ENCODE measurements around the gene IKZF1.

IKZF1 gene

GRCh38 chr7:50362712-50363282, 58.3 kb downstream of the IKZF1 start:
- DNase-seq (ENCODE audit: low read depth in 1 of 2, low spot score in 1 of 2), result peak in 1 of 2 experiments; percentile 63
- Histone ChIP-seq H3K27ac (replicated peaks) (peak overlapping the region; percentile 82), H3K4me3 (replicated peaks; ENCODE audit: insufficient read depth, low read length) (no peak overlapping the region), H3K27me3 (ENCODE audit: insufficient read depth, poor library complexity, severe bottlenecking) (no peaks in the 10 kb centered on the region)
- TF ChIP-seq CTCF (IDR thresholded peaks at IDR 0.05; ENCODE audit: insufficient read depth, low read length) (no peak), POLR2AphosphoS5 (IDR thresholded peaks at IDR 0.05; ENCODE audit: low read depth) (peak; percentile 80), SPI1 (IDR thresholded peaks at IDR 0.05; ENCODE audit: borderline replicate concordance, low read depth) (no peak), GABPA (IDR thresholded peaks at IDR 0.05; ENCODE audit: low read depth) (no peak)

DNA sequence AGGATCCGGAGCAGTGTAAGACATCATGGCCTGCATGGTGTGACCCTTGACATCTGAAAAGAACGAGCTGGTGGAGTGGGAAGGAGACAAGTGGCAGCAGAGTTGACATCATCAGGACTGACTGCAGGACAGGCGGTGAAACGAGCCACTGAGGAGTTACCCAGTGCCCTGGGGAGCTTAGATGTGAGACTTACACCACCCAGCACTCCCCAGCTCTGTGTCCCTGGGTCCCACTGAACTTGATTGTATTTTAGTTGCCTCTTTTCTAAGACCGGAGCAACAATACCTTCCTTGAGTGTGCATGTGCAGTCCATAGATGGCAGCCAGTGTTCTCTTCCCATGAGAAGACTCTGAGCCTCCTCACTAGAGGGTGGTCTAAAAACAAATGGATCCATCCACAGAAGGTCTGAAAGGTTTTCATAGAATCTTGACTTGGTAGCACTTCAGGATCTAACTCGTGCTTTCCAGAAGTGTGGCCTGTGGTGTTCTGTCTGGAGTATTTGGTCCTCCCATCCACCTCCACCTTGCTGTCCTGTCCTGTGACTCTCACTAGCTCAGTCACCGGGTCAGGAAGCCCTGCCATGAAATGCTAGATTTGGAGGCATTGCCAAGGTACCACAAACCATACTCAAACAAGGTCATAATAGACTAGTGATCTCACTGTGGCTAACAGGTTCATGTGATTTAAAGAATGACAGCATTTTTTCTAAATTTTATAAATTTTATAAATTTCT, 59.0 kb downstream of the IKZF1 start:
- H3K4me3 ChIP-seq (replicated peaks; ENCODE audit: insufficient read depth, low read length), result no peak overlapping the region
- DNase-seq (ENCODE audit: low read depth in 1 of 2, low spot score in 1 of 2), result no peak
- H3K27me3 ChIP-seq (ENCODE audit: insufficient read depth, poor library complexity, severe bottlenecking), result no peaks in the 10 kb centered on the region
- H3K27ac ChIP-seq (replicated peaks), result peak overlapping the region; percentile 82
- TF ChIP-seq, protein P1, sequence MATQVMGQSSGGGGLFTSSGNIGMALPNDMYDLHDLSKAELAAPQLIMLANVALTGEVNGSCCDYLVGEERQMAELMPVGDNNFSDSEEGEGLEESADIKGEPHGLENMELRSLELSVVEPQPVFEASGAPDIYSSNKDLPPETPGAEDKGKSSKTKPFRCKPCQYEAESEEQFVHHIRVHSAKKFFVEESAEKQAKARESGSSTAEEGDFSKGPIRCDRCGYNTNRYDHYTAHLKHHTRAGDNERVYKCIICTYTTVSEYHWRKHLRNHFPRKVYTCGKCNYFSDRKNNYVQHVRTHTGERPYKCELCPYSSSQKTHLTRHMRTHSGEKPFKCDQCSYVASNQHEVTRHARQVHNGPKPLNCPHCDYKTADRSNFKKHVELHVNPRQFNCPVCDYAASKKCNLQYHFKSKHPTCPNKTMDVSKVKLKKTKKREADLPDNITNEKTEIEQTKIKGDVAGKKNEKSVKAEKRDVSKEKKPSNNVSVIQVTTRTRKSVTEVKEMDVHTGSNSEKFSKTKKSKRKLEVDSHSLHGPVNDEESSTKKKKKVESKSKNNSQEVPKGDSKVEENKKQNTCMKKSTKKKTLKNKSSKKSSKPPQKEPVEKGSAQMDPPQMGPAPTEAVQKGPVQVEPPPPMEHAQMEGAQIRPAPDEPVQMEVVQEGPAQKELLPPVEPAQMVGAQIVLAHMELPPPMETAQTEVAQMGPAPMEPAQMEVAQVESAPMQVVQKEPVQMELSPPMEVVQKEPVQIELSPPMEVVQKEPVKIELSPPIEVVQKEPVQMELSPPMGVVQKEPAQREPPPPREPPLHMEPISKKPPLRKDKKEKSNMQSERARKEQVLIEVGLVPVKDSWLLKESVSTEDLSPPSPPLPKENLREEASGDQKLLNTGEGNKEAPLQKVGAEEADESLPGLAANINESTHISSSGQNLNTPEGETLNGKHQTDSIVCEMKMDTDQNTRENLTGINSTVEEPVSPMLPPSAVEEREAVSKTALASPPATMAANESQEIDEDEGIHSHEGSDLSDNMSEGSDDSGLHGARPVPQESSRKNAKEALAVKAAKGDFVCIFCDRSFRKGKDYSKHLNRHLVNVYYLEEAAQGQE (IDR thresholded peaks at IDR 0.05; ENCODE audit: insufficient replicate concordance, low read depth), result no peak

- DNase-seq (ENCODE audit: low read depth in 1 of 2, low spot score in 1 of 2), result no peak
- no peak overlapping the region for H3K27ac ChIP-seq (replicated peaks)
- H3K27me3 ChIP-seq (ENCODE audit: insufficient read depth, poor library complexity, severe bottlenecking), result no peaks in the 10 kb centered on the region
- TF ChIP-seq SPI1 (IDR thresholded peaks at IDR 0.05; ENCODE audit: borderline replicate concordance, low read depth) (no peak), GABPA (IDR thresholded peaks at IDR 0.05; ENCODE audit: low read depth) (no peak), POLR2AphosphoS5 (IDR thresholded peaks at IDR 0.05; ENCODE audit: low read depth) (no peak), CTCF (IDR thresholded peaks at IDR 0.05; ENCODE audit: insufficient read depth, low read length) (no peak)
- TF ChIP-seq, protein P1 (IDR thresholded peaks at IDR 0.05; ENCODE audit: insufficient replicate concordance, low read depth), result no peak
- no peak overlapping the region for H3K4me3 ChIP-seq (replicated peaks; ENCODE audit: insufficient read depth, low read length)
Measured at GRCh38 chr7:50364645-50365044, 60.1 kb downstream of the IKZF1 start.

DNA sequence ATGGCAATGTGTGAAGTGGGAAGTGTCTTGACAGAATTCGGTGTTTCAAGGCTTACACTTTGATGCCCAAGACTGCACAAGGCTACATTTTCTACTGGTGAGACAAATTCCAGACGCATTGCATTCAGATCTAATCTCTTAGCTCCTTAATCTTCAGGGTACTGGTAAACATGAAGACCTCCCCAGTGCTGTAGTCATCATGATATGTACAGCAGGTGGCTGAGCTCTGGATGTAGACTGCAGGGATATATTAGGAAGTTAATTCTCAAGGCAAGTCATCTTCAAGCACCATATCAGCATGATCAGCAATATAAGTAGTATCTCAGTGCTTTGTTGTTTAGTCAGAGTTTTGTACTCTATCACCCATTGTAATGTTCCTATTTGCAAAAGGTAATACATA, 61.8 kb downstream of the IKZF1 start:
- no peak overlapping the region for H3K4me3 ChIP-seq (replicated peaks; ENCODE audit: insufficient read depth, low read length)
- no peak for TF ChIP-seq POLR2AphosphoS5 (IDR thresholded peaks at IDR 0.05; ENCODE audit: low read depth)
- no peak for TF ChIP-seq CTCF (IDR thresholded peaks at IDR 0.05; ENCODE audit: insufficient read depth, low read length)
- TF ChIP-seq GABPA (IDR thresholded peaks at IDR 0.05; ENCODE audit: low read depth), result no peak
- TF ChIP-seq, protein P1 (IDR thresholded peaks at IDR 0.05; ENCODE audit: insufficient replicate concordance, low read depth), result no peak
- no peak for TF ChIP-seq SPI1 (IDR thresholded peaks at IDR 0.05; ENCODE audit: borderline replicate concordance, low read depth)
- DNase-seq (ENCODE audit: low read depth in 1 of 2, low spot score in 1 of 2), result no peak
- no peaks in the 10 kb centered on the region for H3K27me3 ChIP-seq (ENCODE audit: insufficient read depth, poor library complexity, severe bottlenecking)
- no peak overlapping the region; the same call in 1 of the 2 replicates for H3K27ac ChIP-seq (replicated peaks)
